Esophagus mucosa (tissue), 1 donor: ENCODE measurements around the gene TEX30. TPM values are rescaled to one million over a fixed set of nuclear protein-coding genes. Genes with fewer than 3 reads are reported as not detected.
A peak's percentile ranks its signal among the peaks of the same experiment; 100 is the strongest.

Source experiments
- ATAC-seq: fragments of 200-7000 bp; cut with Tn5 transposase; one replicate; pipeline ENCODE4 v1.9.1; 2020
- total RNA-seq: library from RNA; stranded (reverse); gene quantifications from one replicate; pipeline ENCODE4 v1.2.4, GENCODE V29; 2023
- donor health status: DM: yes; HTN: yes; CAD: no.

TEX30 gene
- total RNA-seq, 1 donor from 2014 or later, result 7.9 TPM

DNA sequence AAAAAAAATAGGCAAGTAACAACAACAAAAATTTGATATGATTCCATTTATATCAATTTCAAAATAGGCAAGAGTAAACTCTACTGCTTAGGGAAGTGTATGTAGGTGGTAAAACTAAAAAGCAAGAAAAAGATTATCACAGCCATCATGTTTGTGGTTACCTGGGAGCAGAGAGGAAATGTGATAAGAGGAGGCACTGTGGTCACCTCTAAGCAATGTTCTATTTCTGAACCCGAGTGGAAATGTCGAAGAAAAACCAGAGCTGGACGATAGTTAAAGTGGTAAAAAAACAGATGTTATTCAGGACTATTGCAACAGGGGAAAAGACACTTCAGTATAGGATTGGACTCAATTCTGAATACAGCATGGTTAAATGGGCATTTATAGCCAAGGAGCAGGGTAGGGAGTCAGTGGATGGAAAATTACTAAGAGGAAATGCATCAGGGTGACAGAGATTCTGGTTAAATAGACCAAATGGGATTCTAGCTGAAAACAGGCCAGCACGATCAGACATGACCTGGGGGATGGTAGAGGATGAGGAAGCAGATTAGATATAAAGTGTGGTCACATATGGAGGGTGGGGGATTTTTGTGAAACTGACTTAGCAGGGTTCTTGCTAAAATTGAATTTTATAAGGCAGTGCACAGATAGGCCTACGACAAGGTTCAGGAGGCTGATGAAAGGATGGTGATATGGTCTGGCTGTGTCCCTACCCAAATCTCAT lies 6.0 kb upstream of the TEX30 start:
- no peak for ATAC-seq

DNA sequence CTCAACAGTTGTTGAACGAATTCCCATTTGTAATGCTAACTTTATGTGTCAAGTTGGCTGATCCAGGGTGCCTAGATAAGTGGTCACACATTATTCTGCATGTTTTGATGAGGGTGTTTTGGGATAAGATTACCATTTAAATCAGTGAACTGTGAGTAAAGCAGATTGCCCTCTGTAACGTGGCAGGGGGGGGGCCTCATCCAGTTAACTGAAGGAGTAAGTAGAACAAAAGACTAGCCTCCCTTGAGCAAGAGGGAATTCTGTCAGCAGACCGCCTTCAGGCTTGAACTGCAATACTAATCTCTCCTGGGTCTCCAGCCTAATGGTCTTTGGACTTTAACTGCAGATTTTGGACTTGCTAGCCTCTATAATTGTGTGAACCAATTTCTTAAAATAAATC lies 4.2 kb upstream of the TEX30 start:
- no peak for ATAC-seq

DNA sequence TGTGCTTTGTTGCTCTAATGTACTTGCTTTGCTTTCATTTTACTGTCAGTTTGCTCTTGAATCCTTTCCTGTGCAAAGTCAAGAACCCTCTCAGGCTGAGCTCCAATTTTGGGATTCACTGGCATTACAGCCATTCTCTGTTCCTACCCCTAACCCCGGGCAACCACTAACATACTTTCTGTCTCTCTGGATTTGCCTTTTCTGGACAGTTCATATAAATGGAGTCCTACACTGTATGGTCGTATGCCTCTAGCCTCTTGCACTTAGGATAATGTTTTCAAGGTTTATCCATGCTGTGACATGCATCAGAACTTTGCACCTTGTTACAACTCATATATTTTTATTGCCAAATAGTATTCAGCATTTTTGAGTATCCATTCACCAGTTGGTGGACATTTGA lies 2.7 kb upstream of the TEX30 start:
- ATAC-seq, result no peak

DNA sequence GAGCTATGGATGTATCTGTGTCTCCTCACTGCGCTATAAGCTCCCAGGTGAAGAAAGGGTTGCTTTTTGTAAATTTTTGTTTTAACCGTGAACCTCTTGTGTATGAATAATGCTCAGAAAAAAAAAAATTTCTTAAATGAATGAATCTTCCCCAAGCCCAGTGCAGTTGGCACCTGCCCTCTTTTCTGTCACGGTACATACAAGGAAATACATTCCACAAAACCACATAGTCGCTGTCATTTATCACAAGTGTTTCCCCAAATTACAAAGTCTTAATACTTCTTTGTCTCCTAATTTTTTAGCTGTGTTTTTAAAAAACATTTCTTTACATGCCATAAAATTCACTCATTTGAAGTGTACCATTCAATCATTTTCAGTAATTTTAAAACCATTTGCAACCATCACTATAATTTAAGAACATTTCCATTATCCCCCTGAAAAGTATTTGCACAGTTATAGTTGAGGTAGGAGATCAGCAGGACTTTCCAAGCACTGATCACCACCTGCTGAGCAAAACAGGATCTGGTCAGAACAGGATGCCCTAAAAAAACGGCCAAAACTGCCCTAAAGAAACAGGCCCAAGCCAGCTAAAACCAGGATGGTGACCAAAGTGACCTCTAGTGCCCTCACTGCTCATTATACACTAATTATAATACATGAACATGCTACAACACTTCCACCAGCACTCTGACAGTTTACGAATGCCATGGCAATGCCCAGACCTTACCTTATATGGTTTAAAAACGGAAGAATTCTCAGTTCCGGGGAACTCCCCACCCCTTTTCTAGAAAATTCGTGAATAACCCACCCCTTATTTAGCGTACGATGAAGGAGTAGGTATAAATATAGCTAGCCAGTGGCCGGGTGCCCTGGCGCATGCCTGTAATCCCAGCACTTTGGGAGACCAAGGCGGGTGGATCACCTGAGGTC lies 1.3 kb upstream of the TEX30 start:
- ATAC-seq, result no peak

DNA sequence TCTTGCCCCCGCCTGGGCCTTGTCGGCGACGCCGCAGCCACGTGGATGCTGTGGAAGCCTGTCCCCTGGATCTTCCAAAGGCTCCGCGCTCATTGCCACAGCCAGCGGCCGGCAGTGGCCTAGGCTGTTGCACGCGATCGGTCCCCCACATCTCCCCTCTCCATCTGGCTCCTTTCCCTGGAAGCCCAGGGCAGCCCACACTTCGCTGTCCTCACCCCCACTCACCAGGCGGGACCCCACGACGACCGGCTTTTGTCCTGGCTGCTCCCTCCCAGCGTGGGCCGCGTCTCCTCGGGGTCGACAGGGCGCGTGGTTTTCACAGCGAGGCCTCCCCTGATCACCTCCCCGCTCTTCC lies 605 bp upstream of the TEX30 start:
- ATAC-seq, result no peak

DNA sequence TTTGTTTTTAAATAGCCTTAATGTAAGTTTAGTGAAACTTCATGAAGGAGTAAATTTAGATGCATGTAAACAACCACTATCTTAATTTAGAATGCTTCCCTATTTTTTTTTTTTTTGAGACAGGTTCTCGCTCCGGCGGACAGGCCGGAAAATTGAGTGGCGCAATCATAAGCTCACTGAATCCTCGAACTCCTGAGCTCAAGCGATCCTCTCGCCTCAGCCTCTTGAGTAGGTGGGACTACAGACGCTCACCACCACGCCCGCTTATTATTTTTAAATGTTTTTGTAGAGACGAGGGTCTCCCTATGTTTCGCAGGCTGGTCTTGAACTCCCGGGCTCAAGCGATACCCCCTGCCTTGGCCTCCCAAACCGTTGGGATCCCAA lies 1.6 kb downstream of the TEX30 start:
- no peak for ATAC-seq

DNA sequence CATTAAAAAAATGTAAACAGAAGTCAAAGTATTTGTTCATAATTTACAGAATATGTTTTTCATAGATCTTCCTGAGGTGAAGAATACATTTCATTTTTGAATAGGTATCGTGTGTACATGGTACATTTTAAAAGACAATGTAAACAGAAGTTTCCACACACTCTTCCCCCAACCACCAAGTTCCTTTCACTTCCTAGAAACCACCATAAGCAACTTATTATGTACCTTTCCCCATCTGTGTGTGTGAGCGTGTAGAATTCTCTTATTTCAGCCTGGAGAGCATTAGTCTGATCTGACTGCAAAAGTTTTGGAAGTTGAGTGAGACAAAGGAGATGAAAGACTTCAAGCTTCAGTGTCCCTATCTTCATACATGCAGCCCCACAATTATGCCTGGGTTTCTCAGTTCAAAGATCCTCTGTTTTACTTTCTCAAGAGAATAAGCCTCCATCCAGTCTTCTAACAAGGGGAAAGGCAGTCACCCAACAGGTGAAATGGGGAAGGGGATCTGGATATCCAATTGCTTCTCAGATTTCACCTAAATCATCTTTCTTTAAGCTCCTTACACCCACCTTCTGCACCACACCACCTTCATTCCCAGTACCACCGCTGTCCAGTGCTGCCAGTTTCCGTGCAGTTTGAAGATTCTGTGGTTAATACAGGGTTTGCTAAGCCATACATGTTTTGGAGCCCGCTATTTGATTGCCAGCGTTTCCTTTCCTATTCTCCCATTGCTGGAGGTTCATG lies 2.1 kb downstream of the TEX30 start:
- ATAC-seq, result no peak

DNA sequence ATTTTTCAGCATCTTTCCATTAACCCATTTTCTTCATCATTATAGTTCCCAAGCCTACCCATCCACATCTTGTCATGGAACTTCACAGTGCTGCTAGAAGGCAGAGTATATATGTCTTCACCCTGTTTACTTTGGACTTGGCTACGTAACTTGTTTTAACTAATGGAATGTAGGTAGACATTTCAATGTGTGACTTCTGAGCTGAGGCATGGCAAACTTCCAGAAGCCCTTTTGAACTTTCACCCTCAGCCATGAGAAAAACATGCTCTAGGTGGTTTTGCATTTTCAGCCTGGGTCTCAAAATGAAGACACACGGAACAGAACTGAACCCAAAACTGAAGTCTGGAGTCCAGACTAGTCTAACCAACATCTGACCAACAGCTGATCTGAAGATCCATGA lies 3.2 kb downstream of the TEX30 start:
- ATAC-seq, result no peak

DNA sequence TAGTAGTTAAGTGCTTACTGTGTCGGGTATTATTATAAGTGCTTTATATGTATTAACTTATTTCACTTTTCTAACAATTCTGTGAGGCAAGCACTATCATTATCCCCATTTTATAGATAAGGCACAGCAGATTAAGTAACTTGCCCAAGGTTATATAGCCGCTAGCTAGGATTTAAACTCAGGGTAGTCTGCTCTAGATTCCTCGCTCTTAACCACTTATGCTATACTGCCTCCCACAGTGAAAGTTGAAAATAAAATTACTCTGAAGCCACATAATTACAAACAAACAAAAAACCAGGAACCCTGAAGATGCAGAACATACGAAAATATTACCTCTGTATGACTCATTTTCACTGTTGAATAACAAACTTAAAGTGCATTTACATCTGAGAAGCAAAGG lies 3.9 kb downstream of the TEX30 start:
- no peak for ATAC-seq

DNA sequence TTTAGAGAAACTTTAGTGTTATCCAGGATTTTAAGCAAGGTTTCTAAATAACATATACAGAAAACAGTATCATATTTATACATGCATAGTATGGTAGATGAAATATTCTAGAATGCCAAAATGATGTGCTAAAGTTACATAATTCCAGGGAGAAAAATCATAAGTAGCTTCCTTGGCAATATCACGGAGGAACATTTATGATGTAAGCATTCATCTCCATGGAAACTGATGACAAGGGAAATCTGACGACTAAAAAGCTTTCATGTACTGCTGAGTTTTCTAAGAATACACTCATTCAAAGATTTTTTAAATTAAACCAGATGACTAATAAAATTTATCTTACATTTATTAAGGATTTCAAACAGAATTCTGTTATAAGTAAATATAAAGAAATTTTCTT lies 4.7 kb downstream of the TEX30 start:
- ATAC-seq, result no peak

DNA sequence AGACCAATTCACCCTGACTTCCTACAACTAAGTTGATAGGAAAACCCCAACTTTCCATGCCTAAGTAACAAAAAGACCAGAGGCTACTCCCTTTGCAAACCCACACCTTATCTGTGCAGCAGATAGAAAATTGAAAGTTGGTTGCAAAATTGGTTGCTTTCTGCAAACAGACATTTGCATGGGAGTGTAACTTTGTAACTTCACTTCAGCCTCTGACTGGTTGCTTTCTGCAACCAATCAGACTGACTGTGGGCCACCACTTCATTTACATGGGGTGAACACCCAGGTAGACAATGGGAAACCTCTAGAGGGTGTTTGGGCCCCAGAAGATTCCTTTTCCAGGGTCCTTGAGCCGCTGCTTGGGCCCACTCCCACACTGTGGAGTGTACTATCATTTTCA lies 9.8 kb downstream of the TEX30 start:
- no peak for ATAC-seq

DNA sequence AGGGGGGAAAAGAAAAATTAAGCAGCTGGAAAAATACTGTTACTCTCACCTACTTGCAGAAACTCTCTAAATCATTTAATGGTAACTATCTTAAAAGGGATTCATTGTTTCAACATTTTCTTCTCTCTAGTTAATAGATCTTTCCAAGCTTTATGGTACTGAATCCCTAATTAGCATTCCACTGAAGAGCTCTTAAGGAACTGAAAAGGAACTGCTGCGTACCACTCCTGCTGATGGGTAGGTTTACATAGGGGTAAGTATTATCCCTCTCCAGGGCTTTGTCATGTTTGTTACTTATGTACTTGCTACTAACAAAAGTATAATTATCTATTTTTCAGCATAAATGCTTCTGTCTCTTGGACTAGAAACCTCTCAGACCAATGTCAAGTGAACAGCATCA lies 12.5 kb downstream of the TEX30 start:
- no peak for ATAC-seq

DNA sequence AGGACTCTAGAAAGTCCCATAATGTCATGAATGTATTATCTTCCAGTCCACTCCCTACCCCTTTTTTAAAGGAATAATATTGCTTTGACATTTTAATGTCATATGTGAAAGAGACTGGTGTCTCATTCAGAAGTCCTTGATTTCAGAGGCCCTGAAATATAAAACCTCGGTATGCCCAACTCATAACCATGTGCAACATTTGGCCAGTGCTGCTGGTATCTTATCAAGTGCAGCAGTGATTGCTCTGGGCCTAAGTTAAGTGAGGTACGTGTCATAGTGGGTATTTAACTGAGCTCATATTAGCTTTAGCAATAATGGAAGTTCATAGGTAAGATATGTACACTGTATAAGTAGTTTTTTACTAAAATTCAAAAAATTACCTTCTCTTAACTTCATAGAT lies 14.7 kb downstream of the TEX30 start:
- ATAC-seq, result no peak

DNA sequence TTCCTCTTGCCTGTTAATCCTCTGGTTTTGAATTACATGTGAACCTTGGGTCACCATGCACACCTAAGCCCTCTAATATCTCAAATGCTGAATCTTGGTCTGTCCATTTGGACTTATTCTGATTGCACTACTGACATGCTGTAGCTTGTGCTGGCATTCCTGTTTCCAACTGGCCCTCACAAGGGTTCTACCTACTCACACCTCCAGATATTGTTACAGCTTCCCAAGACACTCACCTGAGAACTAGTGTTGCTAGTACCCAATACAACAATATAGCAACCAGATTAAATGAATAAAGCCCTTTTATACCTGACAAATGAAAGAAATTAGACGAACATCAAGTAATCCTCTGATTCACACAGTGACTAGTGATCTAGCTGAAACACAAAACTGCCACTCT lies 16.6 kb downstream of the TEX30 start:
- ATAC-seq, result no peak

DNA sequence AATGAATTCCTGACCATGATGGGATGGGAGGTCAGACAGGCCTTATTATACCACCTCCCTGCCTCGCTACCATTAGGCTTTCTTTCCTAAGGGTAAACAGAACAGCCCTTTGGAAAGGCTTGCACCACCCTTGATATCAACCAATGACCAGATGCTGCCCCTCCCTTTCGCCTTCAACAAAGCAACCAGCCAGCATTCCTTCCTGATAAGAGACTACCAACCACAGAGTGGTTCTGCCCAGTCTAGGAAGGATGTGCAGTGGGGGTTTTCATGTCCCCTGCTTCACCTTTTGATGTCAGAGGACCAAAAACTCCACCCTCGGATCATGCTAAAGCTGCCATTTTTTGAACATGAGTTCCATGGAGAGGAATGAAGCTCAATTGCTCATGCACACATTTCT lies 21.7 kb downstream of the TEX30 start:
- no peak for ATAC-seq

DNA sequence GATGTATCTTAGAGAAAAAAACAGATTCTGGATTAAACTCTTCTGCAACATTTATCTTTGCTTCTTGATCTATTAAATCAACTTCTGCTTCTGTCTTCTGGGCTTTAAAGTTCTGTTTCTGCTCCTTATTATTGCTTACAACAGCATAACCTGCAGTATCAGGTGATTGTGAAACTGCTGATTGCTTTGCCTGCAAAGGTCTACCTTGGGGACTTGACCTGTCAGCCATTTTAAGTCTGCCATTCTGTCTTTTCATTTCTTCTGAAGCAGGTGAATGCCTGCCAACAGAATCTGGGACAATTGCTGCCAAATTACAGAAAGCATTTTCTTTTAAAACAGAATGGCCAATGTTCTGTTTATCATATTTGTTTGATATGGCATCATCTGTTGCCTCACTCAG lies 31.1 kb downstream of the TEX30 start:
- no peak for ATAC-seq

DNA sequence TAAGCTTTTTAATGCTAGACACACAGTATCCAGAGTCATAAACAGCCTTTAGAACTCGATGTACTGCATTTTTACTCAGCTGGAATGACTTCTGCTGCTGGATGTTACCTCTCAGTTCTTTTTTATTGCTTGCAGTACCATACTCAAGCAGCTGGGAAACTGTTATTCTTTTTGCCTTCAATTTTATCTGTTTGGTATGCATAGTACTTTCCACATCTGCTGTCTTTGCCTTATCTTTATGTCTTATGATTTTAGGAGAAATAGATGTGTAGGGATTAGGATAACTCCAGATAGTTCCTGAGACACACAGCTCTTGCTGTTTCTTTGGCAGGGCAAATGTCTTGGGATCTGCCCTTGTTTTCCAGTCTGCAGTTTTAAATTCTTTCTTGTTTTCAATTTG lies 31.5 kb downstream of the TEX30 start:
- no peak for ATAC-seq

DNA sequence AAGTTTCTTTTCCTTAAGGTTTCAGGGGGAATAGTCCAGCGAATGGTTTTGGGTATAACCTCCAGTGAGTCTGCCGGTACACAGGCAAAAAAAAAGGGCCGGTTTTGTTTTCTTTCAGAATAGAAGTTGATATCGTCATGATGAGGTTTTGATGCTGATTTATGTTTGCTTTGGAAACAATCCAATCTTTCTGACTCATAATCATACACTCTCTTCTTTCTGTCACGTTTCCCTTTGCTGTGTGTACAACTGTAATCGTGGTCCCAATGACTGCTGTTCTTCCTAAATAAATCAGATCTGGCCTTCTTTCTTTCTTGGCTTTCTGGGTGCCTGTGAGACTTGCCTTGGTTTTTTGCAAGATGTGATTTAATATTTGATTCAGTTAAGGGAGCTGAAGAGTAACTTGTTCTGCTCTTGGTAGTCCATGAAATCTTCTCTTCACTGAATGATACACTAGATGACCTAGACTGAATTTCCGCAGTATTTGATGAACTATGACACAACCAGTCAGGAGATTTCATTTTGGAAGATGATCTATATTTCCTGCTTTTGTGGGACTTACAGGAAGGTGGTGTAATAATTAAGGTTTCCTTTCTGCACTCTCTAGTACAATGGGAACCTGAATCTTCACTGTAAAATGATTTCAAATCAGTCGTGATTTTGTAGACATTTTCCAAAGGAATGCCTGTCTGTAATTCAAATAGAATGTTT lies 43.9 kb downstream of the TEX30 start:
- ATAC-seq, result peak; percentile 62

DNA sequence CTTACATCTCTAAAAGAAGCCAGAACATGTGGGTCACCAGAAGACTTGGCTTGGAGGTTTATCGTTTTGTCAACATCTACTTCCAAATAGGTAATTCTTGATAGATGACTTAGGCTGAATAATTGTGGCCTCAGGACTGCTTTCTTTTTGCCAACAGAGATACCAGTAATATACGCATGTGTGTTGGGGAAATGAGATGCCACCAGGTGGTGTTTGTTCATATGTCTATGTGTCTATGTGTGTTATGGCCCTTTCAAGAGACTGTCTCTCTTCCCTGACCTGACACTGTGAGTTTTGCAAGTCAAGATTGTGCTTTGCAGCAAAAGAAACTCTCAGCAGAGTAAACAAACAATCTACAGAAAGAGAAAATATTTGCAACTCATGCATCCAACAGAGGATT lies 47.2 kb downstream of the TEX30 start:
- no peak for ATAC-seq

DNA sequence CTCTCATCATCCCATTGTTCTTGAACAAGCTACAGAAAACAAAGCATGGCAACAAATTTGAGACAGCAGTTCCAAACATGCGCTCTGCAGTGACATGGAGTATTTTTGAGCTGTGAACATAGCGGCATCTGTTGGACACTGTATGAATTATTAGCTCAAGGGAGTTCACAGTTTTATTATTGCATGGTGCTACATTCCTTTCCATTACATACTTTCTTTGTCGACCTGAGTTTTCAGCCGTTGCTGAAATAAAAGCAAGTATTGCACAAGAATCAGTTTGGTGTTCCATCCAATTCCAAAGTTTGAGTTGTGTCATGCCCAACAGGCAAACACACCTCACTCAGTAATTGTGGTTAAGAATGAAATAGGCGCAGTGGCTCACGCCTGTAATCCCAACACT lies 48.7 kb downstream of the TEX30 start:
- ATAC-seq, result peak; percentile 95

DNA sequence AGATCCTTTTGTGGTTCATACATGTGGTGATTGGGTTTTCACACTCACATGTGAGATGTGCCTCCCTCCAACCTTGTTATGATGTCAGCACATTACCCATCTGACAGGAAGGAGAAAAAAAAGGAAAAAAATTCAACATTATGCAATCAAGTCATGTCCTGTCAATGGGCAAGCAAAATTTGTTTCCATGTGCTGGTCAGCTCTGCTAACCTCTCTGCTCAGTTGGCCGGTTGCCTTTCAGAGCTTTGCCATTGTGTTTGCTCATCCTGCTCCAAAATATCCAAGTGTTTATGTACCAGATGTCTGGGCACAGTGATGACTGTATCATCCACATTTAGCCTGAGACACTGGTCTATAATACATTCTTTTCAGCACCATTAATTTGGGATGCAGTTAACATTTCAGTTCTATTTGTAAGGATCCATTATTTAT lies 51.8 kb downstream of the TEX30 start:
- no peak for ATAC-seq

DNA sequence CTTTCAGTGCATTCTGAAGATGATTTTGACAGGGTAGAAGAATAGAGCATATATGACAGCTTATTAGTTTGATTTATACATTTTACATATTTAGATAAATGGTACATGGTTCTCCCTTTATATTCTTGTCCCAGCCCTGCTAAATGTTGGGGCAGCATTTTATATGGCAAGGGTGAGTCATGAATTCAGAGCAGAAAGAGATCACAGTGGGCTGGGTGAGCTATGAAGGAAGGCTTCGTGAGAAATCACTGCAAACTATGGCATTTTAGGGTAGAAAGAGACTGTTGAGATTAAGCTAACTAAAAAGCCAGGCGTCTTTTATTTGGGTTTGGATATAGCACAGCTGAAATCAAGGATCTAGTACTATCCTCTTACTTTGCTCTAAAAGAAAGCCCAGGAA lies 54.8 kb downstream of the TEX30 start:
- no peak for ATAC-seq
